Tibial nerve (tissue), 4 donors: Measurements from ENCODE around the gene ZFYVE1. TPM values are rescaled to one million over a fixed set of nuclear protein-coding genes. Genes with fewer than 3 reads are reported as not detected.

Experiments
- DNase-seq, 2 donors: peaks; one replicate each; pipeline ENCODE4 v3.0.0-alpha.2; 2019; ENCODE audit warnings: low spot score in 2 of 2
- H3K27ac ChIP-seq, 4 donors: fragments of 200-600 bp; sonication (generic) in 3 of 4; one replicate each; pipeline ENCODE4 v1.5.1; 2017 to 2019; ENCODE audit warnings: mild to moderate bottlenecking in 1 of 4
- H3K27me3 ChIP-seq, 2 donors: fragments of 200-600 bp; sonication (generic) in 1 of 2; one replicate each; pipeline versions ENCODE4 v1.5.1 to v1.6.0; 2017 to 2019
- H3K36me3 ChIP-seq, 3 donors: fragments of 200-600 bp; sonication (generic); one replicate each; pipeline ENCODE4 v1.5.1; 2018 to 2019
- H3K4me1 ChIP-seq, 4 donors: fragments of 200-600 bp; sonication (generic) in 3 of 4; one replicate each; pipeline ENCODE4 v1.5.1; 2017 to 2019
- H3K4me3 ChIP-seq, 4 donors: fragments of 200-600 bp; sonication (generic) in 3 of 4; one replicate each; pipeline ENCODE4 v1.5.1; 2017 to 2019; ENCODE audit warnings: mild to moderate bottlenecking in 1 of 4, moderate library complexity in 1 of 4
- H3K9me3 ChIP-seq, 4 donors: fragments of 200-600 bp; sonication (generic) in 3 of 4; one replicate each; pipeline ENCODE4 v1.5.1; 2017 to 2019
- CTCF ChIP-seq, 5 experiments: fragments of 200-600 bp in 3 of 5; fragments of 450-650 bp in 2 of 5; sonication (generic) in 3 of 5; IDR thresholded peaks; one replicate each; pipeline ENCODE4 v1.5.1; 2016 to 2019; ENCODE audit warnings: antibody characterized with exemption in 5 of 5, mild to moderate bottlenecking in 3 of 5, moderate library complexity in 2 of 5
- EP300 ChIP-seq, 2 donors: sonication (generic); formaldehyde crosslinking; IDR thresholded peaks; one replicate each; pipeline ENCODE4 v1.6.1; 2017; ENCODE audit warnings: antibody characterized with exemption in 2 of 2, mild to moderate bottlenecking in 1 of 2
- POLR2A ChIP-seq, 2 donors: fragments of 450-650 bp; IDR thresholded peaks; one replicate each; pipeline ENCODE4 v1.6.1; 2017; ENCODE audit warnings: antibody characterized with exemption in 2 of 2, mild to moderate bottlenecking in 2 of 2, moderate library complexity in 2 of 2
- WGBS, 2 donors: methylation state at CpG; one replicate each; pipeline ENCODE4 v1.1.5; 2018; 5-methylcytosine and 5-hydroxymethylcytosine counted together
- total RNA-seq, 4 donors: library from RNA; depleted of rRNA; stranded (reverse); fragments of >200 nt; gene quantifications; one replicate each; pipeline ENCODE4 v1.1.0, GENCODE V29; 2016

Gene ZFYVE1
- total RNA-seq, 4 donors from 2014 or later = 16.5 to 30.3 (median 23.0) TPM

- Histone ChIP-seq H3K4me1 (no peaks in the 10 kb centered on the region), H3K4me3 (no peak overlapping the region), H3K27ac (no peak overlapping the region), H3K27me3 (no peaks in the 10 kb centered on the region), H3K36me3 (peaks cover 3 to 98% (median 25%) of the 10 kb centered on the region in 3 donors), H3K9me3 (no peaks in the 10 kb centered on the region)
- TF ChIP-seq CTCF (IDR thresholded peaks at IDR 0.05) = no peak
- TF ChIP-seq EP300 (IDR thresholded peaks at IDR 0.05) = no peak
- no peak for TF ChIP-seq POLR2A (IDR thresholded peaks at IDR 0.05)
- no peak for DNase-seq
- WGBS, 2 donors = 85 to 95% methylated on average over 4 of the region's 4 CpGs
These were observed 51.1 kb downstream of the ZFYVE1 start for GRCh38 chr14:72975770-72976169.

- Histone ChIP-seq H3K4me1 (no peaks in the 10 kb centered on the region), H3K36me3 (peaks cover 3 to 98% (median 20%) of the 10 kb centered on the region in 3 donors), H3K27ac (no peak overlapping the region), H3K4me3 (no peak overlapping the region), H3K27me3 (no peaks in the 10 kb centered on the region), H3K9me3 (no peaks in the 10 kb centered on the region)
- WGBS, 2 donors = 88% methylated on average over 12 of the region's 12 CpGs
- no peak for DNase-seq
- TF ChIP-seq POLR2A (IDR thresholded peaks at IDR 0.05) (no peak), CTCF (IDR thresholded peaks at IDR 0.05) (no peak), EP300 (IDR thresholded peaks at IDR 0.05) (no peak)
These were observed 52.2 kb downstream of the ZFYVE1 start for GRCh38 chr14:72974661-72975060.

GRCh38 chr14:72970824-72971434 lies 56.0 kb downstream of the ZFYVE1 start:
- no peak overlapping the region for H3K4me3 ChIP-seq
- H3K36me3 ChIP-seq = peaks cover 3 to 97% (median 20%) of the 10 kb centered on the region in 3 donors
- no peak for TF ChIP-seq POLR2A (IDR thresholded peaks at IDR 0.05)
- H3K27me3 ChIP-seq = no peaks in the 10 kb centered on the region
- no peak overlapping the region for H3K27ac ChIP-seq
- no peak for DNase-seq
- no peaks in the 10 kb centered on the region for H3K4me1 ChIP-seq
- no peaks in the 10 kb centered on the region for H3K9me3 ChIP-seq
- WGBS, 2 donors = 84 to 88% methylated on average over 18 to 20 of the region's 20 CpGs

- H3K4me1 ChIP-seq = no peaks in the 10 kb centered on the region
- no peak overlapping the region for H3K27ac ChIP-seq
- WGBS, 2 donors = 70 to 73% methylated on average over 17 of the region's 17 CpGs
- DNase-seq = no peak
- H3K9me3 ChIP-seq = no peaks in the 10 kb centered on the region
- no peaks in the 10 kb centered on the region for H3K27me3 ChIP-seq
- H3K36me3 ChIP-seq = peaks cover 3 to 89% (median 12%) of the 10 kb centered on the region in 3 donors
- no peak overlapping the region for H3K4me3 ChIP-seq
- TF ChIP-seq CTCF (IDR thresholded peaks at IDR 0.05) (no peak), POLR2A (IDR thresholded peaks at IDR 0.05) (no peak), EP300 (IDR thresholded peaks at IDR 0.05) (no peak)
These were observed 56.8 kb downstream of the ZFYVE1 start for GRCh38 chr14:72970058-72970630.

- no peaks in the 10 kb centered on the region for H3K4me1 ChIP-seq
- no peak overlapping the region for H3K27ac ChIP-seq
- peaks cover 0 to 71% (median 0%) of the 10 kb centered on the region in 3 donors for H3K36me3 ChIP-seq
- no peak for TF ChIP-seq EP300 (IDR thresholded peaks at IDR 0.05)
- no peak for TF ChIP-seq CTCF (IDR thresholded peaks at IDR 0.05)
- TF ChIP-seq POLR2A (IDR thresholded peaks at IDR 0.05) = no peak
- H3K27me3 ChIP-seq = no peaks in the 10 kb centered on the region
- DNase-seq = no peak
- 73 to 94% methylated on average over 5 of the region's 5 CpGs for WGBS, 2 donors
- H3K9me3 ChIP-seq = no peaks in the 10 kb centered on the region
- H3K4me3 ChIP-seq = no peak overlapping the region
These were observed 58.6 kb downstream of the ZFYVE1 start for GRCh38 chr14:72968316-72968715.
